Loucy (cell line): ENCODE results near the gene CDH26.

Source experiments
- CTCF ChIP-seq: fragments of 200-600 bp; sonication (generic); conservative IDR thresholded peaks from 2 replicates; pipeline ENCODE4 v1.5.1; 2014; ENCODE audit warnings: mild to moderate bottlenecking, antibody characterized with exemption, low read length
- EZH2phosphoT487 ChIP-seq: fragments of 200-600 bp; IDR thresholded peaks from 2 replicates; pipeline ENCODE4 v1.6.1; 2018; ENCODE audit warnings: antibody characterized with exemption, mild to moderate bottlenecking, moderate library complexity, borderline replicate concordance

GRCh38 chr20:60020251-60020650, 62.0 kb downstream of the CDH26 start:
- TF ChIP-seq CTCF (no peak), EZH2phosphoT487 (no peak)
